ENCODE measurements around the gene POLR1F. TPM values are rescaled to one million over a fixed set of nuclear protein-coding genes. Genes with fewer than 3 reads are reported as not detected.

POLR1F gene
- total and polyA plus RNA-seq, 4 donors, result 3.1 to 15.3 (median 8.3) TPM

DNA sequence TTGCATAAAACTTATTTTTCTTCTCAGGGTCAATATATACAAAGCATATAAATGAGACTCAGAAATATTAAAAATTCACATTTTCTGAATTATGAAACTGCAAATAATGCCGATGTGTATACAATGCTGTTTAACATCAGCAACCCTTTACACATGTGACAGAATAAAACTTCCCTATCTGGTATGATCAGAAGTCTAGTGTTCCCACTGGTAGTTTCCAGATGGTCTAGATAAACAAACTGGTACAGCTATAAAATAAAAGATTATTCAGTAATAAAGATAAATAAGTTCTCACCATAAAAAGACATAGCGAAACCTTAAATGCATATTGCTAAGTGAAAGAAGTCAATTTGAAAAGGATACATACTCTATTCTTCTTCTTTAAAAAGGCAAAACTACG is 7.9 kb downstream of the POLR1F start:
- Histone ChIP-seq H3K9me3 (ENCODE audit: control insufficient read depth in 4 of 4, low read length in 3 of 4) (no peaks in the 10 kb centered on the region), H3K36me3 (ENCODE audit: control insufficient read depth in 4 of 4, insufficient read depth in 3 of 4, low read depth in 1 of 4, low read length in 3 of 4) (peaks cover 0 to 16% (median 5%) of the 10 kb centered on the region in 4 donors), H3K27me3 (ENCODE audit: control insufficient read depth in 4 of 4, insufficient read depth in 4 of 4, low read length in 3 of 4) (no peaks in the 10 kb centered on the region), H3K4me1 (ENCODE audit: control insufficient read depth in 4 of 4, insufficient read depth in 4 of 4, low read length in 3 of 4) (no peaks in the 10 kb centered on the region), H3K4me3 (ENCODE audit: low read depth in 1 of 3, low read length in 3 of 3) (no peak overlapping the region), H3K27ac (ENCODE audit: low read depth in 1 of 2, low read length in 2 of 2) (no peak overlapping the region), H3K9ac (ENCODE audit: low read depth in 1 of 2, low read length in 2 of 2) (no peak overlapping the region)
- no peak for DNase-seq (ENCODE audit: low spot score)
- WGBS, result 94% methylated on average over 3 of the region's 3 CpGs
- TF ChIP-seq RAD21 (IDR thresholded peaks at IDR 0.05), result no peak
- TF ChIP-seq FOXA2 (IDR thresholded peaks at IDR 0.05), result no peak
- no peak for TF ChIP-seq YY1 (IDR thresholded peaks at IDR 0.05)
- TF ChIP-seq, protein P1, sequence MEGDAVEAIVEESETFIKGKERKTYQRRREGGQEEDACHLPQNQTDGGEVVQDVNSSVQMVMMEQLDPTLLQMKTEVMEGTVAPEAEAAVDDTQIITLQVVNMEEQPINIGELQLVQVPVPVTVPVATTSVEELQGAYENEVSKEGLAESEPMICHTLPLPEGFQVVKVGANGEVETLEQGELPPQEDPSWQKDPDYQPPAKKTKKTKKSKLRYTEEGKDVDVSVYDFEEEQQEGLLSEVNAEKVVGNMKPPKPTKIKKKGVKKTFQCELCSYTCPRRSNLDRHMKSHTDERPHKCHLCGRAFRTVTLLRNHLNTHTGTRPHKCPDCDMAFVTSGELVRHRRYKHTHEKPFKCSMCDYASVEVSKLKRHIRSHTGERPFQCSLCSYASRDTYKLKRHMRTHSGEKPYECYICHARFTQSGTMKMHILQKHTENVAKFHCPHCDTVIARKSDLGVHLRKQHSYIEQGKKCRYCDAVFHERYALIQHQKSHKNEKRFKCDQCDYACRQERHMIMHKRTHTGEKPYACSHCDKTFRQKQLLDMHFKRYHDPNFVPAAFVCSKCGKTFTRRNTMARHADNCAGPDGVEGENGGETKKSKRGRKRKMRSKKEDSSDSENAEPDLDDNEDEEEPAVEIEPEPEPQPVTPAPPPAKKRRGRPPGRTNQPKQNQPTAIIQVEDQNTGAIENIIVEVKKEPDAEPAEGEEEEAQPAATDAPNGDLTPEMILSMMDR (IDR thresholded peaks at IDR 0.05; ENCODE audit: low read depth, low read length, missing input control), result no peak
- TF ChIP-seq TAF1 (conservative IDR thresholded peaks at IDR 0.05), result no peak
- TF ChIP-seq EGR1 (IDR thresholded peaks at IDR 0.05; ENCODE audit: low read depth in 2 of 2), result no peak
- TF ChIP-seq, protein P2, sequence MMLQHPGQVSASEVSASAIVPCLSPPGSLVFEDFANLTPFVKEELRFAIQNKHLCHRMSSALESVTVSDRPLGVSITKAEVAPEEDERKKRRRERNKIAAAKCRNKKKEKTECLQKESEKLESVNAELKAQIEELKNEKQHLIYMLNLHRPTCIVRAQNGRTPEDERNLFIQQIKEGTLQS (IDR thresholded peaks at IDR 0.05), result no peak
- no peak for TF ChIP-seq FOXA1 (IDR thresholded peaks at IDR 0.05)
- TF ChIP-seq GABPA (IDR thresholded peaks at IDR 0.05 in 1 of 2, conservative IDR thresholded peaks at IDR 0.05 in 1 of 2), result no peak
- TF ChIP-seq RXRA (IDR thresholded peaks at IDR 0.05), result no peak
- no peak for TF ChIP-seq SP1 (IDR thresholded peaks at IDR 0.05)
- TF ChIP-seq, protein P3, sequence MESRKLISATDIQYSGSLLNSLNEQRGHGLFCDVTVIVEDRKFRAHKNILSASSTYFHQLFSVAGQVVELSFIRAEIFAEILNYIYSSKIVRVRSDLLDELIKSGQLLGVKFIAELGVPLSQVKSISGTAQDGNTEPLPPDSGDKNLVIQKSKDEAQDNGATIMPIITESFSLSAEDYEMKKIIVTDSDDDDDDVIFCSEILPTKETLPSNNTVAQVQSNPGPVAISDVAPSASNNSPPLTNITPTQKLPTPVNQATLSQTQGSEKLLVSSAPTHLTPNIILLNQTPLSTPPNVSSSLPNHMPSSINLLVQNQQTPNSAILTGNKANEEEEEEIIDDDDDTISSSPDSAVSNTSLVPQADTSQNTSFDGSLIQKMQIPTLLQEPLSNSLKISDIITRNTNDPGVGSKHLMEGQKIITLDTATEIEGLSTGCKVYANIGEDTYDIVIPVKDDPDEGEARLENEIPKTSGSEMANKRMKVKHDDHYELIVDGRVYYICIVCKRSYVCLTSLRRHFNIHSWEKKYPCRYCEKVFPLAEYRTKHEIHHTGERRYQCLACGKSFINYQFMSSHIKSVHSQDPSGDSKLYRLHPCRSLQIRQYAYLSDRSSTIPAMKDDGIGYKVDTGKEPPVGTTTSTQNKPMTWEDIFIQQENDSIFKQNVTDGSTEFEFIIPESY (IDR thresholded peaks at IDR 0.05), result no peak

DNA sequence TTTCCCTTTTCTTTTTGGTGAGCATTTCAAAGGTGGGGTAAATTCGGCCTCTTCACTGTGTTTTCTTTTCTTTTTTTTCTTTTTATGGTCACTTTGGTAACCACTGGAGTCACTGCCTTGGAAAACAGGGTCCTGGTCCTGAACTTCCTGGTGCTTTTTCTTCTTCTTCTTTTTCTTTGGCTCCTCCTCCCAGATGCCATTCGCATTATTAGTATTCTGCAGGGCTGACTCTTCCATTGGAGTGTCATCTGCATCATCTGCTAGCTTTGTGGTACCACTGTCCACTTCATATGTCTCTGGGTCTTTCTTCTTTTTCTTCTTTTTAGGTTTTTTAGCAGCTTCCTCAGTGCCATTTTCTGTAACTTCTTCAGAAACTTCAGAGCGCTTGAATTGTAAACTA is 10.5 kb downstream of the POLR1F start:
- no peak overlapping the region for H3K9ac ChIP-seq (ENCODE audit: low read depth in 1 of 2, low read length in 2 of 2)
- TF ChIP-seq FOXA1 (IDR thresholded peaks at IDR 0.05) (no peak), EGR1 (IDR thresholded peaks at IDR 0.05; ENCODE audit: low read depth in 2 of 2) (no peak), NR2F2 (IDR thresholded peaks at IDR 0.05) (no peak), HNF4A (conservative IDR thresholded peaks at IDR 0.05) (no peak)
- TF ChIP-seq, protein P4, sequence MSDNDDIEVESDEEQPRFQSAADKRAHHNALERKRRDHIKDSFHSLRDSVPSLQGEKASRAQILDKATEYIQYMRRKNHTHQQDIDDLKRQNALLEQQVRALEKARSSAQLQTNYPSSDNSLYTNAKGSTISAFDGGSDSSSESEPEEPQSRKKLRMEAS (IDR thresholded peaks at IDR 0.05), result no peak
- TF ChIP-seq, protein P5, sequence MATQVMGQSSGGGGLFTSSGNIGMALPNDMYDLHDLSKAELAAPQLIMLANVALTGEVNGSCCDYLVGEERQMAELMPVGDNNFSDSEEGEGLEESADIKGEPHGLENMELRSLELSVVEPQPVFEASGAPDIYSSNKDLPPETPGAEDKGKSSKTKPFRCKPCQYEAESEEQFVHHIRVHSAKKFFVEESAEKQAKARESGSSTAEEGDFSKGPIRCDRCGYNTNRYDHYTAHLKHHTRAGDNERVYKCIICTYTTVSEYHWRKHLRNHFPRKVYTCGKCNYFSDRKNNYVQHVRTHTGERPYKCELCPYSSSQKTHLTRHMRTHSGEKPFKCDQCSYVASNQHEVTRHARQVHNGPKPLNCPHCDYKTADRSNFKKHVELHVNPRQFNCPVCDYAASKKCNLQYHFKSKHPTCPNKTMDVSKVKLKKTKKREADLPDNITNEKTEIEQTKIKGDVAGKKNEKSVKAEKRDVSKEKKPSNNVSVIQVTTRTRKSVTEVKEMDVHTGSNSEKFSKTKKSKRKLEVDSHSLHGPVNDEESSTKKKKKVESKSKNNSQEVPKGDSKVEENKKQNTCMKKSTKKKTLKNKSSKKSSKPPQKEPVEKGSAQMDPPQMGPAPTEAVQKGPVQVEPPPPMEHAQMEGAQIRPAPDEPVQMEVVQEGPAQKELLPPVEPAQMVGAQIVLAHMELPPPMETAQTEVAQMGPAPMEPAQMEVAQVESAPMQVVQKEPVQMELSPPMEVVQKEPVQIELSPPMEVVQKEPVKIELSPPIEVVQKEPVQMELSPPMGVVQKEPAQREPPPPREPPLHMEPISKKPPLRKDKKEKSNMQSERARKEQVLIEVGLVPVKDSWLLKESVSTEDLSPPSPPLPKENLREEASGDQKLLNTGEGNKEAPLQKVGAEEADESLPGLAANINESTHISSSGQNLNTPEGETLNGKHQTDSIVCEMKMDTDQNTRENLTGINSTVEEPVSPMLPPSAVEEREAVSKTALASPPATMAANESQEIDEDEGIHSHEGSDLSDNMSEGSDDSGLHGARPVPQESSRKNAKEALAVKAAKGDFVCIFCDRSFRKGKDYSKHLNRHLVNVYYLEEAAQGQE (IDR thresholded peaks at IDR 0.05), result no peak
- H3K4me3 ChIP-seq (ENCODE audit: low read depth in 1 of 3, low read length in 3 of 3), result no peak overlapping the region
- no peaks in the 10 kb centered on the region for H3K4me1 ChIP-seq (ENCODE audit: control insufficient read depth in 4 of 4, insufficient read depth in 4 of 4, low read length in 3 of 4)
- peaks cover 0 to 16% (median 6%) of the 10 kb centered on the region in 4 donors for H3K36me3 ChIP-seq (ENCODE audit: control insufficient read depth in 4 of 4, insufficient read depth in 3 of 4, low read depth in 1 of 4, low read length in 3 of 4)
- DNase-seq (ENCODE audit: low spot score), result no peak
- WGBS, result 94% methylated on average over 3 of the region's 3 CpGs
- H3K27ac ChIP-seq (ENCODE audit: low read depth in 1 of 2, low read length in 2 of 2), result no peak overlapping the region
- H3K9me3 ChIP-seq (ENCODE audit: control insufficient read depth in 4 of 4, low read length in 3 of 4), result no peaks in the 10 kb centered on the region
- no peaks in the 10 kb centered on the region for H3K27me3 ChIP-seq (ENCODE audit: control insufficient read depth in 4 of 4, insufficient read depth in 4 of 4, low read length in 3 of 4)

Data from liver (tissue), 9 donors.